GM12892 (cell line): ENCODE results near the gene SUMO2.

Experiments used
- POLR2A ChIP-seq: IDR thresholded peaks from 2 replicates; pipeline ENCODE4 v1.6.1; 2011; ENCODE audit warnings: low read depth, low read length, control low read depth
- POLR2AphosphoS5 ChIP-seq: IDR thresholded peaks from 2 replicates; pipeline ENCODE4 v1.6.1; 2011; ENCODE audit warnings: low read depth, low read length, control low read depth

GRCh38 chr17:75124041-75124818, 58.5 kb downstream of the SUMO2 start:
- TF ChIP-seq POLR2A (no peak), POLR2AphosphoS5 (no peak)
